SKM-1 (cell line): ENCODE data around the gene EIPR1.

ENCODE experiments used
- DNase-seq: peaks from one replicate; lab custom pipeline; 2025; ENCODE audit not compliant: unreplicated experiment; lab: John Stamatoyannopoulos, UW

The EIPR1 gene

DNA sequence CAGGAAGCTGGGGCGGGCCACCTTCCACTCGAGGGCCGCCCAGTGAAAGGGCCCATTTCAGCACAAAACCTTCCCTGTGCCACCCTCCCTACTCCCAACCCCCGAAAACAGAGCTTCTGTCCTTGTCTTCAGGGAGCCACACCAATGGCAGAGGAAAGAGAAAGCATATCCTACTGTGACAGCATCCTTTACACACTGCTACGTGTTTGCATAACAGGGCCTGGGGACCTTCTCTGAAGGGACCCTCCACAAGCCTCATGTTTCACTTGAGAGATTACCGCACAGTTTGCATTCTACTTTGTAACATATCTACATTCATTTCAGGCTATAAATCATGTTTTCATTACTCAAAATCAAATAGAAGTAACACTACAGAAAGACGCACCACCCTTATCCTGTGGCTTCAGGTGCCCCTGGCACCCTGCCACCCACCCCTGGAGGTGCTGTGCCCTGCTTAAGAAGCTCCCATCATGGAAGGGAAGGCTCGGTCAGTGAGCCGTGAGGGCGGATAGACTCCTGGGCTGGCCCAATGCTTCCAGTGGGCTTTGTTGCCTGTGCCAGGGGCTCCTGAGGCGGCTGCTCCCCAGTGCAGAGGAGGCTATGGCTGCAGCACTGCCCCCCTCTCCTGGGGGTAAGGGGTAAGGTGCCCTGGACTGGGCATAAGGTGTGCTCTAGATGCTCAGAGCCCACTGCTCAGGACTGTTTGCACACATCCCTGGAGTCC is 52.0 kb downstream of the EIPR1 start:
- DNase-seq, result no peak

DNA sequence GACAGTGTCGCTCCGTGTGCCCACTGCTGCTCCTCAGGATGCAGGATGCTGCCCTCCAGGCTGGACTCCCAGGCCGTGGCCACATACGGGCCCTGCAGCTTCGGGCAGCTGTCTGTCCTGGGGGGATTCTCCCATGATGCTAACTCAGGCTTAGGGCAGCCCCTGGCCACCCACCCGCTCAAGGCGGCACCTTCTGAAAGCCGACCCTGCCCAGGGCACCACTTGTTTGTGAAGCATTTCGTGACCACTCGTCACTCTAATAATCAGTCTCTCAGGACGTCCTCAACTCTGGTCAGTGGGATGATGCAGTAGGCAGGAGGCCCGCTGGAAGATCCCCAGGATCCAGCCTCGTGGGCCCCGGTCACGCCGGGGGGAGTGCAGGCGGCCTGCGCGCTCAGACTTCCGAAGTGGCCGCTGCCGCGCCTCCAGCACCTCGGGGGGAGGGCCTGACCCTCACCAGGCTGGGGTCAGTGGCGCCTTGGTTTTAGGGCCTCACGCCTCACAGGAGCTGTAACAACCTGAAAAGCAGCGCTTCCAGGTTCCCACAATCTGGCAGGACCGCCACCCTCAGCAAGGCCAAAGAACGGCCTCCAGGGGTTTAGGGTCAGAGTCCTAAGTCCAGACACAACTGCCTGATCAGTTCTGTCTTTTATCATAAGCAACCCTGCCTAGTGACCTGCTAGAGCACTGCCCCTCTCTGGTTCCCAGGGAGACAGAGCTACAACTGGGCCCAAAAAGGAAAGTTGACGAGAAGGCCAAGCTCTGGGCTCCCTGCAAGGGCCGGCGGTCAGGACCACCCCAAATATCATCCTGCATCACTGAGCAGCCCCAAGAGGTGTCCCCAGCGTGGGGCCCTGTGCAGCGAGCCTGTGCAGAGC is 53.0 kb downstream of the EIPR1 start:
- DNase-seq, result no peak

DNA sequence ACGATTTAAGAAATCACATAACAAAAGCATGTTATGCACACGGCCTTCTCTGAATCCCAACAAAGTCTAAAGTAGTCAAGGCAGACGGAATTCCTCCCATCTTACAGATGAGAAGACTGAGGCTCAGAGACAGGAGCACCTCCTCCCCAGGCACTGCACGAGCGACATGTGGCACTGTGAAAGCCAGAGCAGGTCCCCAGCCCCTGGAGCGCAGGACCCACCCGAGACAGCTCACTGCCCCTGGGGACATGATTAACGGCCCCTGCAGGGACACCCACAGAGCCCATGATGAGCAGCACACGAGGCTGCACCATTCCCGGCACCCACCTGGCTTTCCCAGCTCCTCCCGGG is 53.6 kb downstream of the EIPR1 start:
- DNase-seq, result no peak

DNA sequence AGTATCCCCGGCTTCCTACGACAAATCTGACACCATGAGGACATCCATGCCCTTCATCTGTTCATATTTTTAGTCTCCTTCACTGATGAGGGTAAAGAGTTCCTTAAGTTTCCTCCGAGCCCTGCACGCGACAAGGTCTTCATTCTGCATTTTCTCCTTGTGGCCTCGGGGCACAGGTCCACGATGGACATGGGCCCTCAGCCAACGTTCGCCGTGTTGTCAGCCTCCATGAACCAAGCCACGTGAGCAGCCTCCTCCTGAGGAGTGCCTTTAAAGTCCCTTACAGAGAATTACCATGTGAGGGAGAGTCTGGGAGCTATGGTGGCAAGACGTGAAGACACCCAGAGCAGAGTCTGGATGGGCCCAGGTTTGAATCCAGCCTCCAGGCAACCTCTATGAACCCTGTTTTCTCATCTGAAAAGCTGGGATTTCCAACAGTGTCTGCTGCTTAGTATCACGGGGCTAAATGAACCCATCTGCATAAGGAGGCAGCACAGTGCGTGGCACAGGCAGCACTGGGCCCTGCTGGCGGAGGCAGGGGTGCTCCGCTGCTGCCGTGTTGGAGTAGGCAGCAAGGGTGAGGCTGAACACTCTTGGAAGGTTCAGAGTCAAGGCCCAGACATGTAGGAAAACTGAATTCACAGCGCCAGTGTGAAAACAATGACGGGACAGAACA is 54.1 kb downstream of the EIPR1 start:
- no peak for DNase-seq

DNA sequence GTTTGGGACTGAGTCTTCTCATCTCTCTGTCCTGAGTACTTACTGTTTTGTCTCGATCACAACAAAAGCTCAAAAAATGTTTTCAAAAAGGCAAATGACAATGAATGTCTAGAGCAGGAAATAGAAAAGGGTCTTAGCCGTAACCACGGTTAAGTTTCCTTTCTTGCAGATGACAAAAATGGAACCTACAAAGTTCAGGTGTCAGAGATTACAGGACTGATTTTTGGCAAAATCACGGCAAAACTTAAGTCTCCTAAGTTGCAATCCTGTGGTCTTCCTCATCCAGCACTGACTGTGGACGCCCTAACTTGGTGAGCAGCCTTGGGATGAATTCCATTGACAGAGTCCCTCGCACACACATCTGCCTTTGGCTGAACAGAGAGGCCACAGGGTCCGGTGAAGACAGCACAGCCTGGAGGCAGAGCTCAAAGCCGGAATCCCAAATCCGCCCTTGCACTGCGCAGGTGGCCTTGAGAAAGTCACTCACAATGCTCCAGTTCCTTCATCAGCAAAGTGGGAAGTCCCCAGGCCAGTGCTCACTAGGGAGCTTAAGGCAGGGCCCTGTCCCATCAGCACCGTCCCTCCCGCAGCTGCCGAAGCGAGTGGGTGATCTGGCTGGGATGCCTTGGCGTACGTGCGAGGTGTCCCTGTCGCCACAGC is 55.2 kb downstream of the EIPR1 start:
- DNase-seq, result no peak

DNA sequence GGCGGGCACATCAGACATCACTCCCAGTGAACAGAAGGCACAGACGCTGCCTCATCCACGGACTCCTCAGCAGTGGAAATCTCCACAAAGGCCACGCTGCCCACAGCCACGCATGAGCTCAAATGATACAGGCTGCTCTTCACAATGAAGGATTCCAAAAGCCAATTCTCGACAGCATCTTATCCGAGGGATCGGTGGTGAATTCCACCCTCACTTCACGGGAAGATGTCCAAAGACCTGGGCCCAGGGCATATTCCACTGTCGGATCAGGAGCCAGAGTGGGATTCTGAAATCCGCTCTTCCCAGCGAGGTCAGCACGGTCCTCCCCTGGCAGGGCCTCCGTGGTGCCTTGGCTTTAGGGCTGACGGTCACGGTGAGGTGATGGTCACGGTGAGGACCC is 55.8 kb downstream of the EIPR1 start:
- DNase-seq, result no peak

DNA sequence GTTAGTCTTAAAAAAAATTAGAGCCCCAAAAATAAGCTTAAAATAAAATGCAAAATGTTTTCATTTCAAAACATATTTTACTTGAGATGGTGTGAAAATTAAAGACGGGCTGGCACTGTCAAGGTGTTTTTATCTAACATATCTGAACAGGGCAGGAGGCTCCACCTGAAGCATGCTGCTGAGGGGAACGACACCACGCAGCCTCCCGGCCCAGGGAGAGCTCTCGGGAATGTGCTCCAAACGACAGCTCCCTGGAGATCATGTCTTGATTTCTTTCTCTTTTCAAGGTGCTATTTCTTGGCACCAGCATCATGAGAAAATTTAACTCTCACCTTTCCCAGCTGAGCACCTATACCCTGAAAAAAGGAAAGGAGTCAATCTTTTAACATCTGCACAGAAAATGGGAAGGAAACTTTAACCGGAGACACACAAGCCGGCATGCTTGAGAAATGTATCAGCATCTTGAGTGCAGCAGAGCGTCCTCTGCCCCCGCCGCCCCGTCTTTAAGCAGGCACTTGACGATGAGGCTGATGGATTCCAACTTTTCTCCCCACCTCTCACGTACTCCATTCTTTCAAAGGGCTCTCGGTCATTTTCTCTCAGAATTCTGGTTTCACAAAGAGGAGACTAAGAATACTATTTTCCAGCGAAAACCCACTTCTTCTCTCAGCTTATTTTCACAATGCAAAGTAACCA is 56.6 kb downstream of the EIPR1 start:
- DNase-seq, result no peak

DNA sequence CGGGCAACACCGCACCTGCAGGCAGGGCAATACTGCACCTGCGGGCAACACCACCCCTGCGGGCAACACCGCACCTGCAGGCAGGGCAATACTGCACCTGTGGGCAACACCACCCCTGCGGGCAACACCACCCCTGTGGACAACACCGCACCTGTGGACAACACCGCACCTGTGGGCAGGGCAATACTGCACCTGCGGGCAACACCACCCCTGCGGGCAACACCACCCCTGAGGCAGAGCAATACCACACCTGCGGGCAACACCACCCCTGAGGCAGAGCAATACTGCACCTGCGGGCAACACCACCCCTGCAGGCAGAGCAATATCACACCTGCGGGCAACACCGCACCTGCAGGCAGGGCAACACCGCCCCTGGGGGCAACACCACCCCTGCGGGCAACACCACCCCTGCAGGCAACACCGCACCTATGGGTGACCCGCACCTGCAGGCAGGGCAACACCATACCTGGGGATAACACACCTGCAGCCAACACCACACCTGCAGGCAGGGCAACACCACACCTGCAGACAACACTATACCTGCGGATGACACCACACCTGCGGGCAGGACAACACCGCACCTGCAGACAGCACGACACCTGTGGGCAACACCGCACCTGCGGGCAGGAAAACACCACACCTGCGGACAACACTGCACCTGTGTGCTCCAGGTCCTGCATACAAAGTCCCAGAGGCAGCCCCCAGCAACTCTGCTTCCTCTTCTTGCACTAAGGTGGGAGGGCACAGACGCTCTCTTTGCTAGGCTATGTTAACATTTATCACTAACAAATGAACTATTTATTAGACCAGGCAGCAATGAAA is 57.7 kb downstream of the EIPR1 start:
- no peak for DNase-seq

DNA sequence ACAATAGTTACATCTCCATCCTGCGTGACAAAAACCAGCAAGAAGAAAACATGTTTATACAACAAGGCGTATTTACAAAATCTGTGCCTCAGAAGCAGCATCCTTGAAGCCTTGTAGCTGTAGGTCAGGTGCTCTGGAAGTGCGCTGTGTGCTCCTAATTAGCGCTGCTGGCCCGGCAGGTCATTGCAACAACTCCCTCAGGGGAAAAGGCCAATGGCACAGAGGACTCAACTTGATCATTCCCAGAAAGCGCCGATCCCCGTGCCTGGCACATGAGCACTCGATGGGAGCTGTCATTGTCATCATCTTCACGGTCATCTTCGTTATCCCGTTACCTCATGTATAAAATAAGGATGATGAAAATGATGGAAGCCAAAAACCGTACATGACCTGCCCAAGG is 58.5 kb downstream of the EIPR1 start:
- DNase-seq, result no peak

DNA sequence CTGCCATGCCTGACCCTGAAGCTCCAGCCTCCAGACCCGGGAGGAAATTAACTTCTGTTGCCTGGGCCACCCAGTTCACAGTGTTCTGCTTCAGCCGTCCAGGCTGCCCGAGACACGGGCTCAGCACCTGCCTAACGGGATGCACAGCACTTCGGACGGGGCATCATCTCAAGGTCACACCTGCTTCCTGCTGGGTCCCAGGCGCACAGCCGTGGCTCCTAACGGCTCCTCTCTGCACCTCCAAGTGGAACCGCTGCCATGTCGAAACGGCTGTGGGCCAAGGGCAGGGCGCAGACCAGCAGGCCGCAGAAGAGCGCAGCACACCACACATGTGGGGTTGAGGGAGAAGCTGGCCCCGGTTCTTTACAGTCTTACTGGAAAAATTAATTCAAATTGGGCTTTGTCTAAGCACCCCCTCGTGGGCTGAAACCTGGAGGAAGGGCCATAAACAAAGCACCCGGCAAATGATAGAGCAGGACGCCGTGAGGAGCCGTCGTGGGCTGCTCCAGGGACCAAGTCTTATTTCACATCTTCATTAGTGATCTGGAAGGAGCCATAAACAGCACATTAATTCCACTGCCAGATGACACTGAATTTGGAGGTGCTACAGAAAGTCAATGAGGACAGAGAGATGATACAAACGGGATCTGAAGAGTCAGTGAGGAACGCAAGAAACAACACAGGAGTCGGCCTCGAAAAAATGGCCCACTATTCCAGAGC is 59.6 kb downstream of the EIPR1 start:
- no peak for DNase-seq

DNA sequence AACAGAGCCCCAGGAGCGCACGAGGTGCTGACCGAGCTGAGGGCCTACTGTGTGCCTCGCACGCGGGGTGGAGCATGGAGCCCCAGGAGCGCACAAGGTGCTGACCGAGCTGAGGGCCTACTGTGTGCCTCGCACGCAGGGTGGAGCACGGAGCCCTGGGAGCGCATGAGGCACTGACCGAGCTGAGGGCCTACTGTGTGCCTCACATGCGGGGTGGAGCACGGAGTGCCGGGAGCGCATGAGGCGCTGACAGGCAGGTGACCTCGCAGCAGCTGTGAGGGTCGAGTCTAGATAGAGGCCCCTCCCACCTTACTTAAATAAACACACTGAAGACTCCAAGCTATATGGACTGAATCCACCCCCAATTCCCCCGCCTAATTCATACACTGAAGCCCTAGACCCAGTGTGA is 60.3 kb downstream of the EIPR1 start:
- no peak for DNase-seq

DNA sequence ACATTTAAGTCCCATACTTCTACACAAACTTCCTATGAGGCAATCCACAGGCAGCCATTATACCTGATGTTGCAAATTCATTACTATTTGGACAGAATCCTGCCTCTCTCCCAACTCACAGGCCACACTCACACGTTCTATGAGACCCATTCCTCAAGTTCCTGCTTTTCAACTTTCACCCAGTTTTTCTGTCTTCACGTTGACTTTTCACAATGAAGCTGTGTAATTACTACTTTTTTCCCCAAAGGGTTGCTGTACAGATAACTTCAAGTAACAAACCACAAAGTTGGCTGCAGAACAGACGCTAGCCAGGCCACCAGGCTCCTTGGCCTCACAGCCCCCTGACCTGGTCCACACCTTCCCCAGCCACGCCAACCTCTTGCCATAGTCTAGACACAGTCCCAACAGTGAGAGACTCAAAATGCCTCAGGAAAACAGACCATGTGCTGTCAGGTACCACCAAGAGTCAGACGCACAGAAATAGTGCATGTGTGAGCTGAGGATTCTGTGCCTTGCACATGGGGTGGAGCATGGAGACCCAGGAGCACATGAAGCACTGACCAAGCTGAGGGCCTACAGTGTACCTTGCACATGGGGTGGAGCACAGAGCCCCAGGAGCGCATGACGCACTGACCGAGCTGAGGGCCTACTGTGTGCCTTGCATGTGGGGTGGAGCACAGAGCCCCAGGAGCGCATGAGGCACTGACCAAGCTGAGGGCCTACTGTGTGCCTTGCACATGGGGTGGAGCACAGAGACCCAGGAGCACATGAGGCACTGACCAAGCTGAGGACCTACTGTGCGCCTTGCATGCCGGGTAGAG is 61.0 kb downstream of the EIPR1 start:
- no peak for DNase-seq

DNA sequence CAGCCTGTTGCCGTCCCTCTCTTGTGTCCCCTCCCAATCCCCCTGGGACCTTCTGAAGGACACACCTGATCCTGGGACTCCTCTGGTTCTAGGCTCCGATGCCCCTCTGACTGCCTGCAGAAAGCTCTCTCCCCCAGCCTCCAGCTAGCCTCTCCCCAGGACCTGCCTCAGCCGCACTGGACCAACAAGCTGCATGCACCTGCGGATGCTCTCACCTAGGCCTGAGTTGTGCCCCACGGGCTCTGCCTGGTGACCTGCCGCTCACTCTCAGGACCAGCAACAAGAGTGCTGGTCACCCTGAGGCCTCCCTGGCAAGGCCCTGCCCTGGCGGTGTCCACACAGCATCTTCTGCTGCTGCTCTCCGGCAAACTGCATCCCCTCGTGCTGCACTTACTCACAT is 63.0 kb downstream of the EIPR1 start:
- no peak for DNase-seq

DNA sequence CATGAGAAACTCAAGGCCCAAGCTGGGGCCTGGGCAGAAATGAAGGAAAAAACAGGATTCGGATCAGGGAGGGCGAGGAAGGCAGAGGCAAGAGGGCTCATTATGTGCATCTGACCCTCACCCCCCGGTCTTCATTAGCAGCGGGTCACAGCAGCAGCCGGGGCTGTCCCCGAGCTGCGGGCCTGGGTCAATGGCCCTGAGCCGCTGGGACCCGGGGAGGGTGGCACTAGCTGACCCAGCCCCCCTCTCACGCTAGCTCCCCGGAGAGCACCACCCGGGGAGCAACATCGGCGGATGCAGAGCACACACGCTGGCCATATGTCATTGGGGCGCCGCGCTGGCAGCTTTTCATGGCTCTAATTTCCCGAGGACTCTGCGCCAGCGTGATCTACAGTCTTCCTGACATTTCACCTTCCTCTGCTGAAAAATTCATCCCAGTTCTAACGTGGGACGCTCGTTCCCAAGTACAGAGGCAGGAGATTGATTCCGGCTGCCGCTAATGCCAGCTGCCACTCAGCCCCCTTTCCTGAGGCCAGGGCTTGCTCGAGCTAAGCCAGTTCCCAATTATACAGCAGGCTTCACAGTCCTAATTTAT is 63.7 kb downstream of the EIPR1 start:
- no peak for DNase-seq

DNA sequence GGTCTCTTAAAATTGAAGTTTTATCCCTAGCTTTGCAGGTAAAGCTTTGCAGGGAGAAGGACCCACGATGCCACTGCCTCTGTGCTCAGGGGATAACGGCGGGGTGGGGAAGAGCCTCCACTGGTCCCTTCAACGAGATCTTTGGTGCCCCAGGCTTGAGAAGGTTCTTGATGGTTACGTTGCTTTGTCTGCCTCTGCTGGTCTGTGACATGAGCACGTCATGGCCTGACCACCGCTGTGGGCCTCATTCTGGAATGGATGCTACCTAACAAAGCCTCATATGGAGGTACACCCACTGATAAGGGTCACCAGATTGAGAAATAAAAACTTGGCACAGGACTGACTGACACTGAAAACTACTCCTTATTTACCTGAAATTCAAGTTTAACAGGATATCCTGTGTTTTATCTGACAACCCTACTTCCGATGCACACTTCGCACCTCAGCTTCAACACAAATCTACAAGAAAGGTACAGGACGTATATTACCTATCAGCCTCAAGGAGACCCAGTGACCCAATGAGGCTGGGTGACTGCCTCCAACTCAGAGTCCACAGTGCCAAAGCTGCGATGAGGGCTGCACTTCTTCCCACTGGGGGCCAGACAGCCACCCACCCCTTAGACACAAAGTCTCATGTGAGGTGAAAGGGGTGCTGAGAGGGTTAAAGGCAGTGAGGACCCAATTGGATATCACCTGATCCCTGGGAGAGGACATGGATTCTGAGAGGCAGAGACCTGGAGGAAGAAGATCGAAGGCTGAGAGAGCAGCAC is 64.9 kb downstream of the EIPR1 start:
- DNase-seq, result no peak

DNA sequence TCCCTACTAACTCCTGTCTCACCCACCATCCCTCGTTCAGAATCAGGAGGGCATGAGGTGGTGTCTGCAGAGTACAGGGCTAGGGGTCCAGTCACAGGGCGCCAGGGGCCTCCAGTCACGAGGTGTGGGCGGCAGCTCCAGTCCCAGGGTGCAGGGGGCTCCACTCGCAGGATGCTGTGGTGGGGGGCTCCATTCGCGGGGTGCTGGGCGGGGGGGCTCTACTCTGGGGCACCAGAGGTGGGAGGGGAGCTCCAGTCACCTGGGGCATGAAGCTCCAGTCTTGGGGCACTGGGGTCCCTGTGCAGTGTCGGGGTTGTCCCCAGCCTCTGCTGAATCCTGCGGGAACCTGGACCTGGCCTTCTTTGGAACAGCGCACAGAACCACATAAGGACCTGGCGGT is 66.0 kb downstream of the EIPR1 start:
- no peak for DNase-seq
